Stimulated activated naive CD4-positive, alpha-beta T cell (primary cell): ENCODE data around the gene GSTM5.
A peak's percentile ranks its signal among the peaks of the same experiment; 100 is the strongest.
"Not testable (repeated sequence)": the region's sequence is repeated elsewhere in the genome, so short reads cannot be mapped to it uniquely, and the experiment has no call there.

Experiments
- DNase-seq, 6 experiments: peaks; one replicate each; lab custom pipeline; 2025; lab: John Stamatoyannopoulos, UW

GSTM5 gene

GRCh38 chr1:109711593-109712320 lies at the start of gene GSTM5:
Gene GSTM5 (plus strand): TSS chr1:109712251. CDS start chr1:109712313, 62 bp downstream.
- not testable (repeated sequence) for DNase-seq

DNA sequence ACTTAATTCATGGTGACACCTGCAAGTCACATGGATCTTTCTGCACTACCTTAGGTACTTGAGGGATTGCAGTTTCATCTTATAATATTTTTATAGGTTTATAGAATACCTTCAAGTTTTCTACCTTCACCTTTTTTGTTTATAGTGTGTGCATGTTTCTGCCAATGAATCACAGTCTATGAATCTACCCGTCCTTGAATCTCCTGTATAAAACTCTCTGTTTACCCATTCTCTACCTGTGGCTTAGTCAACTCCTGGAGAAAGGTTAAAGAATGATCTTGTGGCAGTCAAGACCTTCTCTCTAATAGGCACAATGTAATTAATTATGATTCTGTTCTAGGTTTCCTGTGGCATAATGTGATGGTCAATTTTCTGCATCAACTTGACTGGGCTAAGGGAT lies 47.4 kb upstream of the GSTM5 start:
- DNase-seq, result no peak

DNA sequence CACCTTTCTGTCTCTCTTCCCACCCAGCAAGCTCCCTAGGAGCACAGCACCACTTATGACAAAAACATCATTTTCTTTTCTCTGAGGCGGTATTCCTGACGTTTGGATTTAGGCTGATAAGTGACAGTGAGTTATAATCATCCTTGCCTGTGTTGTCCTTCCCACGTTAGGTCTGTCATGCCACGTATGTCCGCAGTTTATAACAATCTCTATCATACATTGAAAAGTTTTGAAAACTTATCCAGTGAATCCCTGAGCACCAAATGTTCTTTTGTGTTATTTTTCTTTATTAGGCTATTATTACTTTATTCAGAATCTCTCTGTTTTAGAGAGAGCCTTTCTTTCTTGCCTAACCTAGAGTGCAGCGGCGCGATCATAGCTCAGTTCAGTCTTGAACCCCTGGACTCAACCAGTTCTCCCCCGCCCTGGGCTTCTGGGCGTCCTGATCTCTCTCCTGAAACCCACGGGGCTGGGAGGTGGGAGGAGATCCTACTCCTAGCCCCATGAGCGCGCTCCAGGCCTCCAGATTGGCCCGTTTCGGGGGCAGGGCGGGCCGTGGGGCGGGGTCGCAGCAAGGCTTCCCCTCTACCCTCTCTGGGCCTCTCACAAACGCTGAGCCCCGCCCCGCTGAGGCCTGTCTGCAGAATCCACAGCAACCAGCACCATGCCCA lies 44.5 kb upstream of the GSTM5 start, which contains the start of gene GSTM2:
TSS of gene GSTM2 (plus strand) at position 606 of the 671 bp plus-strand sequence. CDS start at position 665, 59 bp downstream.
- DNase-seq, result peak; percentile 68 to 88 (median 81)

DNA sequence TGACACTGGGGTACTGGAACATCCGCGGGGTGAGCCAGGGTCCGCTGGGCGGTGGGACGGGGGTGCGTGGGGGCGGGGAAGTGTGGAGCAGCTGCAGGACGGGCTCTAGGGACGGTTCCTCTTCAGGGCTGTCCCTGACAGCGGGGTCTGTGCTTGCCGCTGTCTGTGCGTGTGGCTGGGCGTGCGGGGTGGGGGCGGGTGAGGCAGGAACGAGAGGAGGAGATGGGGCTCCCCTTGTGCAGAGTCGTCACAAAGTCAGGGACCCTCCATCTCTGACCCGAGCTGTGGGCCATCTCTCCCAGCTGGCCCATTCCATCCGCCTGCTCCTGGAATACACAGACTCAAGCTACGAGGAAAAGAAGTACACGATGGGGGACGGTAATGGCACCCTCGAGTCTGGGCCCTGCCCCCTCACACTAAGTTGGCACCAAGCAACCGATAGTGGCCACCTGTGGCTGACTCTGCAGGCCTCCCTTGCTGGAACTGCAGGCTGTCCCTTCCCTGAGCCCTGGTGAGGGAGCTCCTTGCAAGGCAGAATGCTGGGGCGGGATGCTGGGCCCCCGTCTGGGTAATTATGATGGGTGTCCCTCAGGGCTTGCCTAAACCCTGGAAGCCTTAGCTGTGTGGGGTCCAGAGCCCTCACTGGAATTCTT lies 43.8 kb upstream of the GSTM5 start:
- no peak for DNase-seq

DNA sequence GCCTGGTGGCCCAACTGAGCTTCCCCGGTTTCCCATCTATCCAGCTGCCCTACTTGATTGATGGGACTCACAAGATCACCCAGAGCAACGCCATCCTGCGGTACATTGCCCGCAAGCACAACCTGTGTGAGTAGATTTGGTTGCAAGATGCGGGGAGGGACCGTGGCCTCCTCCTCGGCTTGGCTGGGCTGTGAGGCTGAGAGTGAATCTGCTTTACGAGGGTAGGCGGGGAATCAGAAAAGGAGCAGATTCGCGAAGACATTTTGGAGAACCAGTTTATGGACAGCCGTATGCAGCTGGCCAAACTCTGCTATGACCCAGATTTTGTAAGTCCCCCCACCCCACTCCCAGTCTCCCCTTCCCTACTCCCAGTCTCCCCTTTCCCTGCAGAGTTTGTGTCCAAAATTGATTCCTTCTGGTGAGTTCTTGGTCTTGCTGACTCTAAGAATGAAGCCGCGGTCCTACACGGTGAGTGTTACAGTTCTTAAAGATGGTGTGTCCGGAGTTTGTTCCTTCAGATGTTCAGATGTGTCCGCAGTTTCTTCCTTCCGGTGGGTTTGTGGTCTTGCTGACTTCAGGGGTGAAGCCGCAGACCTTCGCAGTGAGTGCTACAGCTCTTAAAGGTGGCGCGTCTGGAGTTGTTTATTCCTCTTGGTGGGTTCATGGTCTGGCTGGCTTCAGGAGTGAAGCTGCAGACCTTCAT lies 42.7 kb upstream of the GSTM5 start:
- peak in 1 of 6 experiments; percentile 16 for DNase-seq

DNA sequence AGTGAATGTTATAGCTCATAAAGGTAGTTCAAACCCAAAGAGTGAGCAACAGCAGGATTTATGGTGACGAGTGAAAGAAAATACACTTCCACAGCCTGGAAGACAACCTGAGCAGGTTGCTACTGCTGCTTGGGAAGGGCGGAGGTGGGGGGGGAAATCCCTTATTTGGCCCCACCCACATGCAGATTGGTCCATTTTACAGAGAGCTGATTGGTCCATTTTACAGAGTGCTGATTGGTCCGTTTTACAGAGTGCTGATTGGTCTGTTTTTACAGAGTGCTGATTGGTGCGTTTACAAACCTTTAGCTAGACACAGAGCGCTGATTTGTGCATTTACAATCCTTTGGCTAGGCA lies 42.1 kb upstream of the GSTM5 start:
- DNase-seq, result peak in 2 of 6 experiments; percentile 3 to 19

GRCh38 chr1:109671067-109671466 lies 41.0 kb upstream of the GSTM5 start:
- DNase-seq, result no peak

DNA sequence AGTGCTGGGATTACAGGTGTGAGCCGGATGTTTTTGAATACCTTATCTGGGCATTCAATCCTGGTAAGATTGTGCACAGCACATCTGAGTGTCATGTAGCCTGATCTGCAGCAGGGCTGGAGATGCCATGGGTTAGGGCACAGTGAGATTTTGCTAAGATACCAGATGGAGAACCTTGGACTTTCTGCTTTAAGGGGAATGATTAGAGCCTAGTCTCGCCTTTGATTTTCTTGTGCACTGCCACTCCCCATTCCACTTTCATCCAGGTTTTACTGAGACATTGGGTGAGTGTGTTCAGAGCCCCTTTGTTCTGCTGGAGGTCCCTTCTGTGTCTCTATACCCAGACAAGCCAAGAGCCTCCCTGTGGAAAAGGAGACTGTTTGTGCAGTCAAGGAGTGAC lies 38.2 kb upstream of the GSTM5 start:
- DNase-seq, result not testable (repeated sequence)

DNA sequence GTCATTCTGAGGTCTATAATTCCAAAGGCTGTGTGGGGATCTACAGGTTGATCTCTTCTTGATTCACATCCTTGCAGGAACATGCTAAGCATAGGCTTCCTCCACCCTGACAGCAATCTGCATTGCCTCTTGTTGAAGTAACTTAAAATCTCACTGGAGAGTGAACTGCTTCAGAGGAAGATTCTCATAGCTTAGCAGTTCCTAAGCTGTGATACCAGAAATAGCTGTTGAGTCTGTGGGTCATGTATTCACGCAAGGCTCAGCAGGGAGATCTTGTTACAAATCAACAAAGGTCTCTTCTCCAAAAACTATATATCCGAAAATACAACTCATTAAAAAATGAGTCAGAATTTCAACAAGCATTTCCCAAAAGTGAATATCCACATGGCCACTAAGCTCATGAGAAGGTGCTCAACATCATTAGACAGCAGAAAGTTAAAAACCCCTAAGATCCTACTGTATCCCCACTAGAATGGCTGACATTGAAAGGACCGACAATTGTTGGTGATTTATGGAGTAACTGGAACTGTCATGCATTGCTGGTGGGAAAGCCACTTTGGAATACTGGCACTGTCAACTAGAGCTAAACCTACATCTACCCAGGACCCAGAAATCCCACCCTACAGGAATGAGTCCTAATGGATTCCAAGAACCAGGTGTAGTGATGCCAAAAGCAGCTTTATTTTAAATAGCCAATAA lies 35.2 kb upstream of the GSTM5 start:
- not testable (repeated sequence) for DNase-seq

DNA sequence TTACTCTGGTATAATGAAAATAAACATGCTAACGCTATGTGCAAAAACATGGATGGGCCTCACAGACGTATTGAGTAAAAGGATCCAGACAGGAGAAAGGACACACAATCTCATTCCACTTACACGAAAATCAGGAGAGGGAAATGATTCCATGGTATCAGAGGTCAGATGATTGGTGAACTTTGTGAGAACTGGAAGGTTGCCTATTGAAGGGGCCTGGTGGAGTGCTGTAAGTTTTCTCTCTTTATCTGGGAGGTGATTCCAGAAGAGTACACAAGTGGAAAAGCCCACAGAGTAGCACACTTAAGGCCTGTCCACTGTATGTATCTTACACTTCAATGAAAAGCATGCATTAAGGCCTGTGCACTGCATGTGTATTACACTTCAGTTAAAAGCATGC lies 34.6 kb upstream of the GSTM5 start:
- no peak for DNase-seq

- not testable (repeated sequence) for DNase-seq
Observed at GRCh38 chr1:109678637-109679036, 33.4 kb upstream of the GSTM5 start.

GRCh38 chr1:109684777-109685176 lies 27.3 kb upstream of the GSTM5 start:
- not testable (repeated sequence) for DNase-seq

DNA sequence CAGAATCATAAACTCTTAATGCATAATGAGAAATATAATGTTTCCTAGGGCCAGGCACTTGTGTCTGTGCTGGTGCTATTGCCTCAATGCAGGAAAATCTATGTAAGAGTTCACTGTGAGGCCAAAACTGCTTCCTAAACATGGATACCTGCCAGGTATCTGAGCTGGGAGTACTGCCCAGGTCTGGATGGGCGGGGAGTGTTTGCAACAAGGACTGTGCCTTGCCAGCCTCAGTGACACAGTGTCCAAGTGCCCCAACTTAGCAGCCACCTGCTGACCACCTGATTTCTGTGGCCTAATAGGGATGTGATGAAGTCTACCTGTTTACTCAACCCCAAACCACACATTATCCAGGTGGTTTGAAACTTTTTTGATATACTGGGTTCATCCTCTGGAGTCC lies 26.7 kb upstream of the GSTM5 start:
- not testable (repeated sequence) for DNase-seq

GRCh38 chr1:109685890-109686289 lies 26.2 kb upstream of the GSTM5 start:
- not testable (repeated sequence) for DNase-seq

DNA sequence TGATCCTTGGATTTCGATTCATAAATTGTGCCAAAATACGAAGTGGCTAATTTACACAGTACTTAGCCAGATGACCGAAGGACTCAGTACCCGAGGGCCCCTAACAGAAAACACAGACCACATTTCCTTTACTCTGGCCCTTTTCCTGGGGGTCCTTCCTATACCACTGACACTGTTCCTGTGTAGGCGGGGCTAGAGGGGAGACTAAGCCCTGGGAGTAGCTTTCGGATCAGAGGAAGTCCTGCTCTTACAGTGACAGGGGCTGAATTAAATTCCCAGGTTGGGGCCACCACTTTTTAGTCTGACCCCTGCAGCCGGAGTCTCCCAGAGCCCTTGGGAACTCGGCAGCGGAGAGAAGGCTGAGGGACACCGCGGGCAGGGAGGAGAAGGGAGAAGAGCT lies 24.9 kb upstream of the GSTM5 start:
- not testable (repeated sequence) for DNase-seq

DNA sequence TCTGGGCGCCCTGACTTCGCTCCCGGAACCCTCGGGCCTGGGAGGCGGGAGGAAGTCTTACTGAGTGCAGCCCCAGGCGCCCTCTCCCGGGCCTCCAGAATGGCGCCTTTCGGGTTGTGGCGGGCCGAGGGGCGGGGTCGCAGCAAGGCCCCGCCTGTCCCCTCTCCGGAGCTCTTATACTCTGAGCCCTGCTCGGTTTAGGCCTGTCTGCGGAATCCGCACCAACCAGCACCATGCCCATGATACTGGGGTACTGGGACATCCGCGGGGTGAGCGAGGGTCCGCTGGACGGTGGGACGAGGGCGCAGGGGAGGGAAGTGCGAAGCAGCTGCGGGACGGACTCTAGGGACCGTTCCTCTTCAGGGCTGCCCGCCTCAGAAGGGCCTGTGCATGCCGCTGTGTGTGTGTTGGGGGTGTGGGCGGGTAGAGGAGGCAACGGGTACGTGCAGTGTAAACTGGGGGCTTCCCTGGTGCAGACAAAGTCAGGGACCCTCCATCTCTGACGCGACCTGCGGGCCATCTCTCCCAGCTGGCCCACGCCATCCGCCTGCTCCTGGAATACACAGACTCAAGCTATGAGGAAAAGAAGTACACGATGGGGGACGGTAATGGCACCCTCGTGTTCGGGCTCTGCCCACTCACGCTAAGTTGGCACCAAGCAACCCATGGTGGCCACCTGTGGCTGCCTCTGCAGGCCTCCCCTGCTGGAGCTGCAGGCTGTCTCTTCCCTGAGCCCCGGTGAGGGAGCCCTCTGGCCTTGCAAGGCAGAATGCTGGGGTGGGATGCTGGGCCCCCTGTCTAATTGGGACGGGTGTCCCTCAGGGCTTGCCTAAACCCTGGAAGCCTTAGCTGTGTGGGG lies 24.2 kb upstream of the GSTM5 start, which contains the start of gene GSTM1:
TSS of gene GSTM1 (plus strand) at position 177 of the 859 bp plus-strand sequence. CDS start at position 234, 57 bp downstream.
- peak in 3 of 6 experiments; percentile 62 to 81 (median 78) for DNase-seq

DNA sequence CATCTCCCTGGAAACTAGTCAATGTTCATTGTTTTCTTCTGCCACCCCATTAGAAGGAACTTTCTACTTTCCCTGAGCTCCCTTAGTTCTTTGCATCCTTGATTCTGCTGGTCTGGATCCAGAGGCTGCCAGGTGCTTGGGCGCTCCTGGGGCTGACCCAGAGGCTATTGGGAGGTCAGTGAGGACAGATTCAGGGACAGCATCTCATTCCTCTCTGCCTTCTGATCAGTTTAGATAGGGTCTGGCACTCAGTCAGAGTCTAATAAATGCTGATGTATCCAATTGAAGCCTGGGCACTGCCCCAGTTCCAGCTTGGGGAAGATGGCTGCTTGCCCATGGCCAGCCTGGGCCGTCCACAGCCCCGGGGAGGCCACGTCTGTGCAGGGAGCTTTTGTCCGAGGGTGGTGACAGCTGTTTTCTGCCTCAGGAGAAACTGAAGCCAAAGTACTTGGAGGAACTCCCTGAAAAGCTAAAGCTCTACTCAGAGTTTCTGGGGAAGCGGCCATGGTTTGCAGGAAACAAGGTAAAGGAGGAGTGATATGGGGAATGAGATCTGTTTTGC lies 22.1 kb upstream of the GSTM5 start:
- DNase-seq, result no peak

GRCh38 chr1:109691759-109692158 lies 20.3 kb upstream of the GSTM5 start:
- DNase-seq, result no peak

DNA sequence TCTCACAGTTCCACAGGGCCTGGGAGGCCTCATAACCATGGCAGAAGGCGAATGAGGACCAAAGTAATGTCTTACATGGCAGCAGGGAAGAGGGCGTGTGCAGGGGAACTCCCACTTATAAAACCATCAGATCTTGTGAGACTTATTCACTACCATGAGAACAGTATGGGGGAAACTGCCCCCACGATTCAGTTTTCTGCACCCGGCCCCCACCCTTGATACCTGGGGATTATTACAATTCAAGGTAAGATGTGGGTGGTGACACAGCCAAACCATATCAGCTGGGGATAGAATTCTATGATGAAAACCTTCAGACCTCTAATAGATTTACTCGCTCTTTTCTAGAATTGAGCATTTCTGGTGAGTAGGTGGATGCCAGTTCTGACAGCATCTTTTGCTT lies 17.7 kb upstream of the GSTM5 start:
- DNase-seq, result not testable (repeated sequence)

GRCh38 chr1:109695138-109695537 lies 16.9 kb upstream of the GSTM5 start:
- not testable (repeated sequence) for DNase-seq
